Measurements from ENCODE around the gene SEPTIN2. TPM values are rescaled to one million over a fixed set of nuclear protein-coding genes. Genes with fewer than 3 reads are reported as not detected.

The SEPTIN2 gene
- total and polyA plus RNA-seq, 2 experiments from 2014 or later = 227 to 393 TPM

- H3K4me1 Mint-ChIP-seq = peaks cover 14% of the 10 kb centered on the region; the same call in 2 of the 3 replicates
- no peak for ATAC-seq
- peaks cover 4% of the 10 kb centered on the region; the same call in 2 of the 3 replicates for H3K36me3 Mint-ChIP-seq (ENCODE audit: low read depth)
- Histone ChIP-seq H3K79me2 (replicated peaks; ENCODE audit: insufficient read depth) (peaks cover 100% of the 10 kb centered on the region), H3F3A (replicated peaks; ENCODE audit: low read depth) (peaks cover 3% of the 10 kb centered on the region; the same call in 1 of the 2 replicates), H2AFZ (no peak overlapping the region), H3K36me3 (ENCODE audit: insufficient read depth) (no peaks in the 10 kb centered on the region), H3K4me3 (no peak overlapping the region), H3K4me1 (ENCODE audit: insufficient read depth) (no peaks in the 10 kb centered on the region; the same call in 1 of the 2 replicates), H3K27ac (ENCODE audit: low read depth) (no peak overlapping the region), H3K27me3 (ENCODE audit: insufficient read depth) (no peaks in the 10 kb centered on the region), H3K4me2 (no peak overlapping the region), H3K9me2 (ENCODE audit: insufficient read depth) (no peaks in the 10 kb centered on the region), H4K20me1 (replicated peaks; ENCODE audit: insufficient read depth) (peaks cover 76% of the 10 kb centered on the region)
- H3K27me3 Mint-ChIP-seq (ENCODE audit: insufficient read depth, low read depth, poor library complexity) = peaks cover 4% of the 10 kb centered on the region
- DNase-seq (ENCODE audit: low spot score) = no peak
- no peak for TF ChIP-seq REST (IDR thresholded peaks at IDR 0.05; ENCODE audit: unreplicated experiment)
- no peak for TF ChIP-seq STAT1 (IDR thresholded peaks at IDR 0.05; ENCODE audit: unreplicated experiment)
- TF ChIP-seq NANOG (IDR thresholded peaks at IDR 0.05; ENCODE audit: borderline replicate concordance) = no peak
- no peak for TF ChIP-seq ZNF114 (CRISPR knock-in tag; IDR thresholded peaks at IDR 0.05)
- no peak for TF ChIP-seq JUNB (IDR thresholded peaks at IDR 0.05; ENCODE audit: unreplicated experiment)
- TF ChIP-seq ZNF331 (CRISPR knock-in tag; IDR thresholded peaks at IDR 0.05; ENCODE audit: low read depth) = no peak
- TF ChIP-seq EZH2 (IDR thresholded peaks at IDR 0.05; ENCODE audit: low read depth, unreplicated experiment) = no peak
- TF ChIP-seq CREB1 (CRISPR knock-in tag; IDR thresholded peaks at IDR 0.05; ENCODE audit: low read depth) = no peak
- TF ChIP-seq POLR2AphosphoS5 (IDR thresholded peaks at IDR 0.05; ENCODE audit: low read depth) = no peak
- H3K27ac Mint-ChIP-seq = no peak overlapping the region
- H3K4me3 Mint-ChIP-seq = no peak overlapping the region
- H3K9me3 Mint-ChIP-seq = no peaks in the 10 kb centered on the region
Observed at GRCh38 chr2:241296767-241297166, 19.0 kb upstream of the SEPTIN2 start.

- peaks cover 26% of the 10 kb centered on the region; the same call in 2 of the 3 replicates for H3K4me1 Mint-ChIP-seq
- H3K9me2 ChIP-seq (ENCODE audit: insufficient read depth) = no peaks in the 10 kb centered on the region
- TF ChIP-seq EZH2 (IDR thresholded peaks at IDR 0.05; ENCODE audit: low read depth, unreplicated experiment) (no peak), POLR2AphosphoS5 (IDR thresholded peaks at IDR 0.05; ENCODE audit: low read depth) (no peak), ETS1 (IDR thresholded peaks at IDR 0.05) (no peak)
- peaks cover 5% of the 10 kb centered on the region for H3K27me3 Mint-ChIP-seq (ENCODE audit: insufficient read depth, low read depth, poor library complexity)
- H3K4me3 ChIP-seq = no peak overlapping the region
- no peaks in the 10 kb centered on the region for H3K27me3 ChIP-seq (ENCODE audit: insufficient read depth)
- DNase-seq (ENCODE audit: low spot score) (no peak), ATAC-seq (no peak)
- H3K36me3 ChIP-seq (ENCODE audit: insufficient read depth) = no peaks in the 10 kb centered on the region
- H2AFZ ChIP-seq = no peak overlapping the region
- no peak overlapping the region for H3K4me3 Mint-ChIP-seq
- H3F3A ChIP-seq (replicated peaks; ENCODE audit: low read depth) = peaks cover 3% of the 10 kb centered on the region; the same call in 1 of the 2 replicates
- no peak overlapping the region for H3K27ac ChIP-seq (ENCODE audit: low read depth)
- H3K36me3 Mint-ChIP-seq (ENCODE audit: low read depth) = peaks cover 4% of the 10 kb centered on the region; the same call in 2 of the 3 replicates
- no peaks in the 10 kb centered on the region; the same call in 1 of the 2 replicates for H3K4me1 ChIP-seq (ENCODE audit: insufficient read depth)
- H3K79me2 ChIP-seq (replicated peaks; ENCODE audit: insufficient read depth) = peaks cover 100% of the 10 kb centered on the region
- H3K4me2 ChIP-seq = no peak overlapping the region
- H3K27ac Mint-ChIP-seq = 0 out of 2 replicates have a peak overlapping the region, but pooled peaks have one; percentile 0
- no peaks in the 10 kb centered on the region for H3K9me3 Mint-ChIP-seq
- H4K20me1 ChIP-seq (replicated peaks; ENCODE audit: insufficient read depth) = peaks cover 81% of the 10 kb centered on the region
Observed at GRCh38 chr2:241298673-241299072, 17.1 kb upstream of the SEPTIN2 start.

Data from GM23338 (cell line).